Neural progenitor cell (in vitro differentiated cells): ENCODE measurements around the gene RNU1-4. TPM values are rescaled to one million over a fixed set of nuclear protein-coding genes. Genes with fewer than 3 reads are reported as not detected.
"Not testable (repeated sequence)": the region's sequence is repeated elsewhere in the genome, so short reads cannot be mapped to it uniquely, and the experiment has no call there.

Experiments used
- DNase-seq: peaks from one replicate; pipeline ENCODE4 v3.0.0-alpha.2; 2016; ENCODE audit warnings: low spot score
- H2AFZ ChIP-seq: fragments of 200-600 bp; sonication (generic); replicated peaks from 2 replicates; pipeline ENCODE4 v1.6.1; 2016; ENCODE audit warnings: antibody characterized with exemption
- H3F3A ChIP-seq: fragments of 200-600 bp; sonication (generic); 2 replicates; pipeline ENCODE4 v1.6.1; 2016; ENCODE audit warnings: antibody characterized with exemption, low read depth
- H3K27ac ChIP-seq: fragments of 200-600 bp; sonication (generic); 2 replicates; pipeline ENCODE4 v1.5.1; 2016; ENCODE audit warnings: mild to moderate bottlenecking
- H3K27me3 ChIP-seq: fragments of 200-600 bp; sonication (generic); 2 replicates; pipeline ENCODE4 v1.6.1; 2016; ENCODE audit warnings: mild to moderate bottlenecking, moderate library complexity
- H3K36me3 ChIP-seq: fragments of 200-600 bp; sonication (generic); 2 replicates; pipeline ENCODE4 v1.5.1; 2016
- H3K4me1 ChIP-seq: fragments of 200-600 bp; sonication (generic); 2 replicates; pipeline ENCODE4 v1.6.1; 2016; ENCODE audit warnings: mixed run types
- H3K4me2 ChIP-seq: fragments of 200-600 bp; sonication (generic); 2 replicates; pipeline ENCODE4 v1.6.1; 2016
- H3K4me3 ChIP-seq: fragments of 200-600 bp; sonication (generic); 2 replicates; pipeline ENCODE4 v1.5.1; 2016
- H3K79me2 ChIP-seq: fragments of 200-600 bp; sonication (generic); 2 replicates; pipeline ENCODE4 v1.6.1; 2016; ENCODE audit warnings: low read depth
- H3K9ac ChIP-seq: fragments of 200-600 bp; sonication (generic); 2 replicates; pipeline ENCODE4 v1.6.1; 2016
- H3K9me3 ChIP-seq: fragments of 200-600 bp; sonication (generic); 2 replicates; pipeline ENCODE4 v1.5.1; 2016; ENCODE audit warnings: low read depth
- H4K20me1 ChIP-seq: fragments of 200-600 bp; sonication (generic); 2 replicates; pipeline ENCODE4 v1.6.1; 2016; ENCODE audit warnings: low read depth
- H3K27ac Mint-ChIP-seq: 3 replicates; pipeline ENCODE4 v1.8.0; 2021; ENCODE audit warnings: mixed read lengths
- H3K27me3 Mint-ChIP-seq: 2 replicates; pipeline ENCODE4 v1.8.0; 2022; ENCODE audit warnings: low read depth, mild to moderate bottlenecking, inconsistent platforms, moderate library complexity, mixed read lengths; ENCODE audit not compliant: insufficient read depth
- H3K36me3 Mint-ChIP-seq: 3 replicates; pipeline ENCODE4 v1.8.0; 2021; ENCODE audit warnings: mixed read lengths
- H3K4me1 Mint-ChIP-seq: 3 replicates; pipeline ENCODE4 v1.8.0; 2021; ENCODE audit warnings: mixed read lengths
- H3K4me3 Mint-ChIP-seq: 3 replicates; pipeline ENCODE4 v1.8.0; 2021; ENCODE audit warnings: mild to moderate bottlenecking, moderate library complexity, mixed read lengths
- H3K9me3 Mint-ChIP-seq: 3 replicates; pipeline ENCODE4 v1.8.0; 2020; ENCODE audit warnings: mixed read lengths
- total RNA-seq: library from RNA; depleted of rRNA; stranded (reverse); fragments of >200 nt; gene quantifications from 2 replicates; pipeline ENCODE4 v1.2.3, GENCODE V29; 2015; ENCODE audit warnings: low replicate concordance

Gene RNU1-4
- total RNA-seq, 1 donor from 2014 or later: under 0.01 TPM

DNA sequence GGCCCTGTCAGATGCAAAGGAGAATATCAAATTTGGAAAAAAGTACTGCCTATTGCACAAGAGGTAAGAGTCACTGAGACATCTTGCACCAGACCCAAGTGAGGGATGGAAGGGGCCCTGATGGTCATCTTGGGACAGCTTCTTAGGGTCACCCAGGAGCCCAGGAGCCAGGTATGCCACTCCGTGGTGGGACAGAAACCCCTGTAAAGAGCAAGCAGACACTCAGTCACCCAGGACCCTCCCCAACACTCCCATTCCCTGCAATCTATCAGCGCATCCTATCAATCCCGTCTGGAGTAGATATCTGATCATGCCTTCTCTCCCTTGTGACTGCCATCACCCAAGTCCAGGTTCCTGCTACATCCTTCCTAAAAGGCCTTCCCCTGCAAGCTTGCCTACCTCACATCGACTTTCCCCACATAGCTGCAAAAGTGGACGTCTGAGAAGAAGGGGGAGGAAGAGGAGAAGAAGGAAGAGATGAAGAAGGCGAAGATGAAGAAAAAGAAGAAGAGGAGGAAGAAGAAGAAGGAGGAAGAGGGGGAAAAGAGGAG lies 30.7 kb downstream of the RNU1-4 start:
- H3K4me3 Mint-ChIP-seq, H3K9me3 Mint-ChIP-seq, H3K27me3 Mint-ChIP-seq, H2AFZ ChIP-seq, H3K27ac Mint-ChIP-seq, H3K36me3 Mint-ChIP-seq, H3K4me1 ChIP-seq, H3K9ac ChIP-seq, H3K27ac ChIP-seq, H3K9me3 ChIP-seq, H3K27me3 ChIP-seq, H3F3A ChIP-seq, H4K20me1 ChIP-seq, DNase-seq, H3K4me3 ChIP-seq, H3K79me2 ChIP-seq, H3K4me2 ChIP-seq, H3K36me3 ChIP-seq: not testable (repeated sequence)
- H3K4me1 Mint-ChIP-seq: peaks cover 16% of the 10 kb centered on the region

DNA sequence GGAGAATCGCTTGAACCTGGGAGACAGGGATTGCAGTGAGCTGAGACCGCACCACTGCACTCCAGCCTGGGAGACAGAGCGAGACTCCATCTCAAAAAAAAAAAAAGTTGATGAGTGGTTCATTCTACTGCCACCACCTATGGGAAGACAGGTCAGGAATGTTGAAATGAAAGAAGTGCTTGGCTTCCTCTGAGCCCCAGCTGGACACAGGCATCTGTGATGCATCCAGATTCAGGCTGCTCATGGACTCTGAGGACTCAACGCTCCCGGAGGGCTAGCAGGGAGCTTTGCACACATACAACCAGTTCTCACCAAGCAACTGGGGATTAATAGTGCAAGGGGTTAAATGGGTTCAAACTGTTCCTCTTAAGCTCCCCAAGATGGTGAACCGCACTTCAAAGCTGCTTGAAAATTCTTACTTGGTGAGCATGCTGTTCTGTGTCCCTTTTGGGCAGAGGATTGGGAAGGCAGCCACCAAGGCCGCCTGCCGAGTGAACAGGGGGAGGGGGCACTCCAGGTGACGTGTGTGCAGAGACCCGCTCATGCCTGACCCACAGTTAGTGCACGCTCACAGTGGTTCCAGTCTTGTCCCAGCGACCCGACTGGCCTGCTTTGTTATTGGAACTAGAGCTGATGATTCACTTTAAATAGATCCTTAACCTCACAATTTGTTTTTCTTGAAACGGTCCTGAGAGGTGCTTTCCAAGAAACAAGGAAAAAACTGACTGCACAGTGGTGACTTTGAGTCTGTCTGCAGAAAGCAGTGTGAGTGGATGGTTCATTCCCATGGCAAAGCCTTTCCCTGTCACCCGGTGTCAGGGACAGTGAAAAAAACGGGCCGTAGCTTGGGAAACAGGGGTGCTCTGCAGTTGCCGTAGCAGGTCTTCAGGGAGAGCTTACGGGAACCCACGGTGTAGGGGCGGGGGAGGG lies 32.2 kb downstream of the RNU1-4 start:
- not testable (repeated sequence) for H3K4me1 ChIP-seq, H3K27ac ChIP-seq, H3K9ac ChIP-seq, H3K9me3 Mint-ChIP-seq, H3K4me3 Mint-ChIP-seq, H3K36me3 ChIP-seq, H3F3A ChIP-seq, H4K20me1 ChIP-seq, H3K9me3 ChIP-seq, H3K79me2 ChIP-seq, H3K4me3 ChIP-seq, H3K27me3 ChIP-seq, H3K27me3 Mint-ChIP-seq, H3K36me3 Mint-ChIP-seq
- H3K27ac Mint-ChIP-seq: peak overlapping the region; percentile 89
- Histone ChIP-seq H2AFZ (peak overlapping the region; percentile 40), H3K4me2 (peak overlapping the region; percentile 32)
- peak; percentile 26 for DNase-seq
- peaks cover 13% of the 10 kb centered on the region for H3K4me1 Mint-ChIP-seq

DNA sequence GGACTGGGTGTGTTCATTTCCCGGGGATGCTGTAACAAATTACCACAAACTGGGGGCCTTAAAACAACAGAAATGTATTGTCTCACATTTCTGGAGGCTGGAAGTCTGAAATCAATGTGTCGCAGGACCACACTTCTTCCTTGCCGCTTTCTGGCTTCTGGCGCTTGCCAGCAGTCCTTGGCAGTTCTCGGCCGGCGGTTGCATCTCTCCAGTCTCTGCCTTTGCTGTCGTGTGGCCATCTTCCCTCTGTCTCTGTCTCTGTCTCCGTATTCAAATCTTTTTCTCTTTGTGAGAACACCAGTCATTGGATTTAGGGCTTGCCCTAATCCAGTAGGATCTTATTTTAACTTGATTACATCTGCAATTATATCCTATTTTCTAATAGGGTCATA lies 32.9 kb downstream of the RNU1-4 start:
- peaks cover 13% of the 10 kb centered on the region for H3K4me1 Mint-ChIP-seq
- not testable (repeated sequence) for H3K4me1 ChIP-seq, H2AFZ ChIP-seq, DNase-seq, H3F3A ChIP-seq, H3K4me2 ChIP-seq, H3K4me3 ChIP-seq, H4K20me1 ChIP-seq, H3K9ac ChIP-seq, H3K9me3 ChIP-seq, H3K27me3 Mint-ChIP-seq, H3K27me3 ChIP-seq, H3K79me2 ChIP-seq, H3K27ac Mint-ChIP-seq, H3K36me3 ChIP-seq, H3K27ac ChIP-seq, H3K36me3 Mint-ChIP-seq, H3K4me3 Mint-ChIP-seq, H3K9me3 Mint-ChIP-seq

GRCh38 chr1:16773723-16774122 lies 33.4 kb downstream of the RNU1-4 start:
- not testable (repeated sequence) for H3K27ac ChIP-seq, H3K9me3 ChIP-seq, H3K4me2 ChIP-seq, H3K36me3 ChIP-seq, H3K27me3 Mint-ChIP-seq, H3K36me3 Mint-ChIP-seq, H3K27me3 ChIP-seq, H3K9me3 Mint-ChIP-seq, H3K27ac Mint-ChIP-seq, H3F3A ChIP-seq, DNase-seq, H3K79me2 ChIP-seq, H3K4me3 ChIP-seq, H3K4me3 Mint-ChIP-seq, H3K4me1 ChIP-seq, H3K9ac ChIP-seq, H4K20me1 ChIP-seq
- H2AFZ ChIP-seq: peak overlapping the region; percentile 42
- peaks cover 13% of the 10 kb centered on the region for H3K4me1 Mint-ChIP-seq

- DNase-seq, H3K4me2 ChIP-seq: not testable (repeated sequence)
These were observed 34.5 kb downstream of the RNU1-4 start for GRCh38 chr1:16774773-16775172.

DNA sequence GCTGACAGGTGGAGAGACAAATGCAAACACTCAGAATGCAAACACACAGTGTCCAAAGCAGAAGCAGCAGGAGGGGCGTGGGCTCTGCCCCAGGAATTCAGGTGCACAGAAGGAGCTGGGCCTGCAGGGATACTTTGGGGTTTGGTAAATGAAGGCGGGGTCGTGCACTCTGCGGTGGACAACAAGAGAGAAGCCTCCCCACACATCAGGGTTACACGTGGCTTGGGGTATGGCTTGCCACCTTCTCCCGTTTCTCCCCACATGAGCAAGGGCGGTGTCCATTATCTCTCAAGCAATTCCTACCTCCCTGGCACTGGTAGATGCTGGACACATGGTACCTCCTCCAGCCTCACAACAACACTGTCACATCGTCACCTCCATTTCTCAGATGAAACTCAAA lies 35.0 kb downstream of the RNU1-4 start:
- H2AFZ ChIP-seq, DNase-seq, H3K4me1 ChIP-seq, H3K9me3 ChIP-seq, H3K79me2 ChIP-seq, H4K20me1 ChIP-seq, H3K9ac ChIP-seq, H3K27ac Mint-ChIP-seq, H3K27me3 Mint-ChIP-seq, H3K9me3 Mint-ChIP-seq, H3K27ac ChIP-seq, H3K4me3 Mint-ChIP-seq, H3K36me3 ChIP-seq, H3K4me3 ChIP-seq, H3F3A ChIP-seq, H3K4me2 ChIP-seq, H3K36me3 Mint-ChIP-seq: not testable (repeated sequence)
- peaks cover 15% of the 10 kb centered on the region for H3K27me3 ChIP-seq
- H3K4me1 Mint-ChIP-seq: peaks cover 16% of the 10 kb centered on the region

More at GRCh38 chr1:16774773-16775172, 34.5 kb downstream of the RNU1-4 start:
- peaks cover 16% of the 10 kb centered on the region for H3K4me1 Mint-ChIP-seq
- not testable (repeated sequence) for H2AFZ ChIP-seq, H4K20me1 ChIP-seq, H3K4me3 Mint-ChIP-seq, H3K4me1 ChIP-seq, H3K27me3 ChIP-seq, H3K79me2 ChIP-seq, H3K36me3 ChIP-seq, H3K9ac ChIP-seq, H3K36me3 Mint-ChIP-seq, H3K27ac ChIP-seq, H3K4me3 ChIP-seq, H3K27me3 Mint-ChIP-seq, H3F3A ChIP-seq, H3K9me3 ChIP-seq, H3K9me3 Mint-ChIP-seq, H3K27ac Mint-ChIP-seq

DNA sequence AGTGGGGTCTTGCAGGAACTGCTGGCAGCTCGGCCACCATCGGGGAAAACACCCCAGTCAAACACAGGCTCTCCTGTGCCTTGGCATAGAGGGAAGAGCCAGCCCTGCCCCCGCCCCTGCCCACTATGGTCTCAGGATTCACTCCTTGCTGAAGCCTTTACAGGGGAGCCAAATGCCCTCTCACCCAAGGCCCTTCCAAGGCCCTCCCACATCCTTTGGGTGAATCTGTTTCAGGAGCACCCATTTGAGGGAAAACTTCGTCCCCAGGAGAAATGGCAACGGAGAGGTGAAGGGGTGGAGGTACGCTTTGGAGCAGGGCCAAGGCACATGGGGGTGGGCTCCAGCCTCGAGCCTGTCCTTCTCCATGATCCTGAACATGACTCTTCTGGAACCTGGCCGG lies 35.9 kb downstream of the RNU1-4 start:
- H3K4me3 ChIP-seq, H3K27me3 Mint-ChIP-seq, H3K4me3 Mint-ChIP-seq: not testable (repeated sequence)

GRCh38 chr1:16776835-16777234 lies 36.5 kb downstream of the RNU1-4 start:
- Mint-ChIP-seq H3K27ac (peak overlapping the region; percentile 52), H3K4me3 (peak overlapping the region; percentile 13), H3K4me1 (peaks cover 16% of the 10 kb centered on the region)
- not testable (repeated sequence) for H3K4me3 ChIP-seq, H3K79me2 ChIP-seq, H3K27me3 Mint-ChIP-seq, H3K36me3 Mint-ChIP-seq, H3K4me2 ChIP-seq, H3K9ac ChIP-seq, DNase-seq, H3K36me3 ChIP-seq, H3K9me3 Mint-ChIP-seq, H3K9me3 ChIP-seq, H3K4me1 ChIP-seq, H3K27ac ChIP-seq, H2AFZ ChIP-seq, H3F3A ChIP-seq, H4K20me1 ChIP-seq
- H3K27me3 ChIP-seq: peaks cover 17% of the 10 kb centered on the region

More for the DNA sequence above, 35.9 kb downstream of the RNU1-4 start:
- not testable (repeated sequence) for H3K27ac ChIP-seq, H3K79me2 ChIP-seq, H3F3A ChIP-seq, H4K20me1 ChIP-seq, H3K9me3 ChIP-seq, DNase-seq, H3K9me3 Mint-ChIP-seq, H3K4me2 ChIP-seq, H3K4me1 ChIP-seq, H3K36me3 ChIP-seq, H3K36me3 Mint-ChIP-seq, H3K9ac ChIP-seq, H3K27ac Mint-ChIP-seq, H2AFZ ChIP-seq
- H3K27me3 ChIP-seq: peaks cover 17% of the 10 kb centered on the region
- H3K4me1 Mint-ChIP-seq: peaks cover 16% of the 10 kb centered on the region
